Natural killer cell (primary cell): ENCODE measurements around the gene SLFN12. TPM values are rescaled to one million over a fixed set of nuclear protein-coding genes. Genes with fewer than 3 reads are reported as not detected.

Experiments used
- ATAC-seq, 3 donors: fragments of 150-1000 bp in 2 of 3; fragments of 200-7000 bp in 1 of 3; cut with Tn5 transposase; 1 replicate in 1 of 3; 2 replicates in 2 of 3; pipeline ENCODE4 v1.10.0; 2021; ENCODE audit warnings: mild to moderate bottlenecking in 2 of 3, moderate library complexity in 2 of 3
- DNase-seq, 2 donors: peaks; one replicate each; pipeline versions ENCODE4 v3.0.0 to v3.0.0-alpha.2; 2013 to 2021; ENCODE audit warnings: mixed read lengths in 1 of 2
- H3K27ac ChIP-seq: one replicate; pipeline ENCODE4 v1.5.1; 2013; ENCODE audit warnings: mild to moderate bottlenecking, low read length
- H3K27me3 ChIP-seq: one replicate; pipeline ENCODE4 v1.6.1; 2013; ENCODE audit warnings: low read length; ENCODE audit not compliant: control insufficient read depth, insufficient read depth
- H3K36me3 ChIP-seq: one replicate; pipeline ENCODE4 v1.6.1; 2013; ENCODE audit warnings: low read length; ENCODE audit not compliant: control insufficient read depth, insufficient read depth
- H3K4me1 ChIP-seq: one replicate; pipeline ENCODE4 v1.6.1; 2013; ENCODE audit warnings: low read length; ENCODE audit not compliant: control insufficient read depth, insufficient read depth
- H3K4me3 ChIP-seq: one replicate; pipeline ENCODE4 v1.5.1; 2013; ENCODE audit warnings: low read length
- H3K9me3 ChIP-seq: one replicate; pipeline ENCODE4 v1.6.1; 2013; ENCODE audit warnings: low read length; ENCODE audit not compliant: control insufficient read depth, insufficient read depth
- H3K27ac Mint-ChIP-seq, 2 donors: one replicate each; pipeline ENCODE4 v1.8.0; 2022; ENCODE audit warnings: mild to moderate bottlenecking in 2 of 2, mixed read lengths in 2 of 2, moderate library complexity in 1 of 2
- H3K27me3 Mint-ChIP-seq, 2 donors: one replicate each; pipeline ENCODE4 v1.8.0; 2022; ENCODE audit warnings: low read depth in 2 of 2, mixed read lengths in 2 of 2
- H3K36me3 Mint-ChIP-seq: one replicate; pipeline ENCODE4 v1.8.0; 2022; ENCODE audit warnings: mixed read lengths
- H3K4me1 Mint-ChIP-seq, 2 donors: one replicate each; pipeline ENCODE4 v1.8.0; 2022; ENCODE audit warnings: mixed read lengths in 2 of 2
- H3K4me3 Mint-ChIP-seq: one replicate; pipeline ENCODE4 v1.8.0; 2022; ENCODE audit warnings: mild to moderate bottlenecking, moderate library complexity, mixed read lengths
- H3K9me3 Mint-ChIP-seq, 2 donors: one replicate each; pipeline ENCODE4 v1.8.0; 2022; ENCODE audit warnings: mixed read lengths in 2 of 2
- CTCF ChIP-seq: fragments of 200-600 bp; IDR thresholded peaks from one replicate; pipeline ENCODE4 v1.8.0; 2022; ENCODE audit warnings: antibody characterized with exemption
- WGBS: methylation state at CpG from one replicate; pipeline ENCODE4 v1.1.7; 2013; ENCODE audit warnings: missing lambda C conversion rate; ENCODE audit not compliant: insufficient coverage; 5-methylcytosine and 5-hydroxymethylcytosine counted together
- intact Hi-C: fragments of 100-400 bp; cut with micrococcal nuclease; formaldehyde crosslinking; loops from one replicate; pipeline ENCODE4 v1.14.2; 2022
- total RNA-seq, 4 donors: library from RNA; stranded (reverse); fragments of 120-200 nt in 1 of 4; gene quantifications; one replicate each; pipeline versions ENCODE4 v1.2.3 to v1.2.4, GENCODE V29; 2013 to 2022

SLFN12 gene
- total RNA-seq, result 10 to 100 TPM; 18.6 to 30.9 (median 21.8) TPM
- 28.8 TPM for total RNA-seq (2013)

- no peaks in the 10 kb centered on the region for H3K36me3 Mint-ChIP-seq
- H3K27ac Mint-ChIP-seq, result peak within 1 kb of the TSS; percentile 95 to 96
- WGBS, result 3% methylated on average over 21 of the region's 22 CpGs
- DNase-seq (peak; percentile 47 to 84), ATAC-seq (peak; percentile 83 to 90 (median 89))
- Histone ChIP-seq H3K36me3 (no peaks in the 10 kb centered on the region), H3K27ac (peak within 1 kb of the TSS; percentile 55), H3K4me3 (peak within 1 kb of the TSS; percentile 62), H3K4me1 (peaks cover 33% of the 10 kb centered on the region), H3K27me3 (no peaks in the 10 kb centered on the region), H3K9me3 (no peaks in the 10 kb centered on the region)
- H3K9me3 Mint-ChIP-seq, result no peaks in the 10 kb centered on the region
- intact Hi-C loops, result loop anchor here (1.0 to 5.0 kb wide), 8 partner anchors 16 to 270 kb away; partner anchors contain the start of genes AP2B1, SLFN11, SLFN12L and SLFN13
- peaks cover 63% of the 10 kb centered on the region in 2 donors for H3K4me1 Mint-ChIP-seq
- TF ChIP-seq CTCF, result no peak
- no peaks in the 10 kb centered on the region for H3K27me3 Mint-ChIP-seq
- H3K4me3 Mint-ChIP-seq, result peak within 1 kb of the TSS; percentile 99
Observed at GRCh38 chr17:35432176-35433074, at the start of gene SLFN12. TSS of gene SLFN12 (minus strand) at chr17:35432500. CDS start at chr17:35423028, 9,472 bp downstream.

DNA sequence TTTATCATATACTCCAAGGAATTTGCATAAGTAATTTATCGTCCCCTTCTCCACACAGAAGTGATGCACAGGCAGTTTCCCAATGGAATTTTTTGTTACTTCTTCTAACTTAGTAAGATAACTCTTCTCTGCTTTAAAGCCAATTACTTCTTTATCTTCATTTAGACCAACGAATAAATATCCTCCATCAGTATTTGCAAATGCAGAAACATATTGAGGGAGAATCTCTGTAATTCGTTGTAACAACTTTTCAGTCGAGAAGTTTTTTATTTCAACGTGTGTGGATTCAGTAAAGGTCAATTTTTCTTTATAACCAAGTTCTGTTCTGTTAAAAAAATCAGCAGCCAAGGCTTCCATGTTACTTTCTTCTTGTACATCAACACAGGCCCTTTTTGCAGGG lies 47.0 kb upstream of the SLFN12 start:
- 94% methylated on average over 3 of the region's 5 CpGs for WGBS
- DNase-seq (no peak), ATAC-seq (no peak)
- Mint-ChIP-seq H3K4me3 (no peak overlapping the region), H3K4me1 (peaks cover 60 to 67% of the 10 kb centered on the region in 2 donors), H3K36me3 (peaks cover 43% of the 10 kb centered on the region), H3K27me3 (no peaks in the 10 kb centered on the region), H3K9me3 (no peaks in the 10 kb centered on the region), H3K27ac (peak overlapping the region; percentile 29 to 49)
- Histone ChIP-seq H3K4me1 (peaks cover under 1% of the 10 kb centered on the region), H3K36me3 (peaks cover 41% of the 10 kb centered on the region), H3K27me3 (no peaks in the 10 kb centered on the region), H3K27ac (no peak overlapping the region), H3K9me3 (no peaks in the 10 kb centered on the region), H3K4me3 (no peak overlapping the region)
- TF ChIP-seq CTCF, result no peak
- intact Hi-C loops, result no loop called here

DNA sequence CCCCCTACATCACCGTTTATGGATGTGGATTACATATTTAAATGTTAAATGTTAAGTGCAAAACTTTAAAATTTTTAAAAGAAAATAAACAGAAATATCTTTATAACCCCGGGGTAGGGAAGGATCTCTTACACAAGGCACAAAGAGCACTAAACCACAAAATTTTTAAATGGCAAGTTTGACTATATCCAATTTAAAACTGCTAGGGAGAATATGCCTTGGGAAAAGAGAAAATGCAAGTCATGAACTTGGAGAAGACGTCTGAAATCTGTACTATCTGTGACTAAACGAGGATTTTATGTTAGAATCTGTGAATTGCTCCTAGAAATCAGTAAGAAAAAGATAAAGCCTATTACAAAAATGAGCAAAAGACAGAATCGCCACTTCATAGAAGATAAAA lies 44.9 kb upstream of the SLFN12 start:
- H3K36me3 Mint-ChIP-seq, result peaks cover 52% of the 10 kb centered on the region
- Histone ChIP-seq H3K4me3 (no peak overlapping the region), H3K4me1 (no peaks in the 10 kb centered on the region), H3K9me3 (no peaks in the 10 kb centered on the region), H3K36me3 (peaks cover 48% of the 10 kb centered on the region), H3K27me3 (no peaks in the 10 kb centered on the region), H3K27ac (no peak overlapping the region)
- intact Hi-C loops, result no loop called here
- H3K4me1 Mint-ChIP-seq, result peaks cover 44 to 61% of the 10 kb centered on the region in 2 donors
- H3K27me3 Mint-ChIP-seq, result no peaks in the 10 kb centered on the region
- no peak for DNase-seq
- TF ChIP-seq CTCF, result no peak
- no peaks in the 10 kb centered on the region for H3K9me3 Mint-ChIP-seq
- H3K27ac Mint-ChIP-seq, result peak overlapping the region; percentile 29 to 49
- WGBS, result 87% methylated on average over 2 of the region's 5 CpGs
- no peak for ATAC-seq
- peak overlapping the region; percentile 2 for H3K4me3 Mint-ChIP-seq
